Retinal pigment epithelial cell (primary cell): Measurements from ENCODE around the gene DSTYK.

Source experiments
- DNase-seq: peaks from one replicate; pipeline ENCODE4 v3.0.0-alpha.2; 2010; ENCODE audit warnings: low read depth
- H3K4me3 ChIP-seq: 2 replicates; pipeline ENCODE4 v1.5.1; 2011; ENCODE audit warnings: mild to moderate bottlenecking, low read length, control low read depth, moderate library complexity
- CTCF ChIP-seq: conservative IDR thresholded peaks from 2 replicates; pipeline ENCODE4 v1.5.1; 2011; ENCODE audit warnings: low read depth, low read length, control low read depth, inconsistent platforms

The DSTYK gene

GRCh38 chr1:205256951-205257625 lies 45.6 kb upstream of the DSTYK start:
- no peak for TF ChIP-seq CTCF
- H3K4me3 ChIP-seq, result peak overlapping the region; percentile 35
- no peak for DNase-seq

- TF ChIP-seq CTCF, result peak; percentile 96
- H3K4me3 ChIP-seq, result no peak overlapping the region
- DNase-seq, result no peak
Measured at GRCh38 chr1:205255941-205256780, 44.7 kb upstream of the DSTYK start.

GRCh38 chr1:205251576-205251975 lies 40.1 kb upstream of the DSTYK start:
- DNase-seq, result no peak
- no peak overlapping the region for H3K4me3 ChIP-seq
- TF ChIP-seq CTCF, result no peak

- H3K4me3 ChIP-seq, result no peak overlapping the region
- TF ChIP-seq CTCF, result no peak
- DNase-seq, result no peak
Measured at GRCh38 chr1:205250699-205251098, 39.2 kb upstream of the DSTYK start.

GRCh38 chr1:205249651-205250050 lies 38.1 kb upstream of the DSTYK start:
- no peak overlapping the region for H3K4me3 ChIP-seq
- DNase-seq, result no peak
- TF ChIP-seq CTCF, result no peak

- TF ChIP-seq CTCF, result no peak
- H3K4me3 ChIP-seq, result no peak overlapping the region
- no peak for DNase-seq
Measured at GRCh38 chr1:205248793-205249601, 37.5 kb upstream of the DSTYK start.
